Liver (tissue), 3 donors: ENCODE measurements around the gene NT5C2.

ENCODE experiments used
- CTCF ChIP-seq: fragments of 150-350 bp; IDR thresholded peaks from 2 replicates; pipeline ENCODE4 v1.5.1; 2017; ENCODE audit warnings: improper control_type of control experiment, low read depth, low read length; ENCODE audit not compliant: missing input control
- FOXA1 ChIP-seq: IDR thresholded peaks from 2 replicates; pipeline ENCODE4 v1.6.1; 2016; ENCODE audit warnings: antibody characterized with exemption
- GABPA ChIP-seq, 2 donors: IDR thresholded peaks in 1 of 2; conservative IDR thresholded peaks in 1 of 2; 2 replicates each; pipeline ENCODE4 v1.6.1; 2016; ENCODE audit warnings: antibody characterized with exemption in 2 of 2, mild to moderate bottlenecking in 1 of 2, moderate library complexity in 1 of 2
- HNF4A ChIP-seq, 2 donors: conservative IDR thresholded peaks; 2 replicates each; pipeline ENCODE4 v1.6.1; 2016; ENCODE audit warnings: antibody characterized with exemption in 2 of 2, mild to moderate bottlenecking in 2 of 2
- HNF4G ChIP-seq: IDR thresholded peaks from 2 replicates; pipeline ENCODE4 v1.6.1; 2016; ENCODE audit warnings: antibody characterized with exemption
- JUND ChIP-seq, 2 donors: IDR thresholded peaks; 2 replicates each; pipeline ENCODE4 v1.6.1; 2016; ENCODE audit warnings: antibody characterized with exemption in 2 of 2
- RAD21 ChIP-seq, 2 donors: IDR thresholded peaks; 2 replicates each; pipeline ENCODE4 v1.6.1; 2016; ENCODE audit warnings: antibody characterized with exemption in 2 of 2, mild to moderate bottlenecking in 2 of 2
- RXRA ChIP-seq, 2 donors: IDR thresholded peaks; 2 replicates each; pipeline ENCODE4 v1.6.1; 2017 to 2018; ENCODE audit warnings: antibody characterized with exemption in 2 of 2, mild to moderate bottlenecking in 1 of 2
- TAF1 ChIP-seq: conservative IDR thresholded peaks from 2 replicates; pipeline ENCODE4 v1.6.1; 2016; ENCODE audit warnings: antibody characterized with exemption, mild to moderate bottlenecking
- YY1 ChIP-seq: IDR thresholded peaks from 2 replicates; pipeline ENCODE4 v1.6.1; 2016; ENCODE audit warnings: antibody characterized with exemption, mild to moderate bottlenecking
- TF ChIP-seq, protein P1 (sequence below): IDR thresholded peaks from 2 replicates; pipeline ENCODE4 v1.6.1; 2016; ENCODE audit warnings: antibody characterized with exemption
- TF ChIP-seq, protein P2 (sequence below): IDR thresholded peaks from 2 replicates; pipeline ENCODE4 v1.6.1; 2016; ENCODE audit warnings: antibody characterized with exemption
- TF ChIP-seq, protein P3 (sequence below): IDR thresholded peaks from 2 replicates; pipeline ENCODE4 v1.6.1; 2016; ENCODE audit warnings: antibody characterized with exemption, mild to moderate bottlenecking
- donor health status: healthy.
- donor health status: healthy.

- TF ChIP-seq, protein P1, sequence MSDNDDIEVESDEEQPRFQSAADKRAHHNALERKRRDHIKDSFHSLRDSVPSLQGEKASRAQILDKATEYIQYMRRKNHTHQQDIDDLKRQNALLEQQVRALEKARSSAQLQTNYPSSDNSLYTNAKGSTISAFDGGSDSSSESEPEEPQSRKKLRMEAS: no peak
- TF ChIP-seq CTCF (no peak), YY1 (no peak), RXRA (IDR thresholded peaks at IDR 0.05) (no peak), JUND (IDR thresholded peaks at IDR 0.05) (no peak), FOXA1 (no peak), GABPA (IDR thresholded peaks at IDR 0.05 in 1 of 2, conservative IDR thresholded peaks at IDR 0.05 in 1 of 2) (no peak), RAD21 (IDR thresholded peaks at IDR 0.05) (no peak), TAF1 (no peak), HNF4A (conservative IDR thresholded peaks at IDR 0.05) (no peak), HNF4G (no peak)
- TF ChIP-seq, protein P2, sequence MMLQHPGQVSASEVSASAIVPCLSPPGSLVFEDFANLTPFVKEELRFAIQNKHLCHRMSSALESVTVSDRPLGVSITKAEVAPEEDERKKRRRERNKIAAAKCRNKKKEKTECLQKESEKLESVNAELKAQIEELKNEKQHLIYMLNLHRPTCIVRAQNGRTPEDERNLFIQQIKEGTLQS: no peak
- TF ChIP-seq, protein P3, sequence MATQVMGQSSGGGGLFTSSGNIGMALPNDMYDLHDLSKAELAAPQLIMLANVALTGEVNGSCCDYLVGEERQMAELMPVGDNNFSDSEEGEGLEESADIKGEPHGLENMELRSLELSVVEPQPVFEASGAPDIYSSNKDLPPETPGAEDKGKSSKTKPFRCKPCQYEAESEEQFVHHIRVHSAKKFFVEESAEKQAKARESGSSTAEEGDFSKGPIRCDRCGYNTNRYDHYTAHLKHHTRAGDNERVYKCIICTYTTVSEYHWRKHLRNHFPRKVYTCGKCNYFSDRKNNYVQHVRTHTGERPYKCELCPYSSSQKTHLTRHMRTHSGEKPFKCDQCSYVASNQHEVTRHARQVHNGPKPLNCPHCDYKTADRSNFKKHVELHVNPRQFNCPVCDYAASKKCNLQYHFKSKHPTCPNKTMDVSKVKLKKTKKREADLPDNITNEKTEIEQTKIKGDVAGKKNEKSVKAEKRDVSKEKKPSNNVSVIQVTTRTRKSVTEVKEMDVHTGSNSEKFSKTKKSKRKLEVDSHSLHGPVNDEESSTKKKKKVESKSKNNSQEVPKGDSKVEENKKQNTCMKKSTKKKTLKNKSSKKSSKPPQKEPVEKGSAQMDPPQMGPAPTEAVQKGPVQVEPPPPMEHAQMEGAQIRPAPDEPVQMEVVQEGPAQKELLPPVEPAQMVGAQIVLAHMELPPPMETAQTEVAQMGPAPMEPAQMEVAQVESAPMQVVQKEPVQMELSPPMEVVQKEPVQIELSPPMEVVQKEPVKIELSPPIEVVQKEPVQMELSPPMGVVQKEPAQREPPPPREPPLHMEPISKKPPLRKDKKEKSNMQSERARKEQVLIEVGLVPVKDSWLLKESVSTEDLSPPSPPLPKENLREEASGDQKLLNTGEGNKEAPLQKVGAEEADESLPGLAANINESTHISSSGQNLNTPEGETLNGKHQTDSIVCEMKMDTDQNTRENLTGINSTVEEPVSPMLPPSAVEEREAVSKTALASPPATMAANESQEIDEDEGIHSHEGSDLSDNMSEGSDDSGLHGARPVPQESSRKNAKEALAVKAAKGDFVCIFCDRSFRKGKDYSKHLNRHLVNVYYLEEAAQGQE: no peak
These were observed 48.0 kb downstream of the NT5C2 start for GRCh38 chr10:103145046-103145445.
